GM21390 (cell line): ENCODE measurements around the gene MBNL1.

Source experiments
- ATAC-seq: cut with Tn5 transposase; IDR thresholded peaks from one replicate; pipeline ENCODE4 v1.9.1; 2021; ENCODE audit not compliant: unreplicated experiment

Gene MBNL1

DNA sequence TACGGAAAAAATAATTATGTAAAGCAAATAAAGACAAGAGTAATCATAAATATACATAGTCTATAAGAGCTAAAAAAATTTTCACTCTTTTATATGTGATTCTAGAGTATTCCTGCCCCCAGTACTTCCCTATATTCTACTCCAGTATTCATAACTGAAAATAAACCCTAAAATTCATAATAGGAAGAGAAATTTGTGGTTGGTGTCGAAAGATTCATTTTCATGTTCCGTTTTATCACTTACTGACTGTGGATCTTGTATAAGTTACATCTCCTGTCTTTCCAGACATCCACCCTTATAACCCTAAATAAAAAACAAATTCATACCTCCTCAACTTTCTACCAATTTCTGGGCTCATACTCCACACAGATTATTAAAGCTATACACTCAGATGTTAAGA is 16.0 kb upstream of the MBNL1 start:
- no peak for ATAC-seq

DNA sequence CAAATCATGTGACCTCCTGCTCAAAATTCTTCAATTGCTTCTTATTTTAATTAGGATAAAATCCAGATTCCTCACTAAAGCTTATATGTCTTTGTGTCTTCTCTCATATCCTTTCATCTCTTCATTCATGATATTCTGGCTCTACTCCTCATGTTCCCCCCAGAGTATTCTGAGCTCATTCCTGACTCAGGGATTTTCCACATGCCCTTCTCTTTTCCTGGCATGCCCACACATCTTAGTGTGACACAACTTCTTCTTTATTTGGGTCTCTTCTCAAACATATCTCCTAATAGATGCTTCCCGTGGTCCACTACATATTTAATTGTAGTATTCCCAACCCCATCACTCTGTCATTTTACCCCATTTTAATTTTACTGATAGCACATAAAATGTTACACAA is 15.2 kb upstream of the MBNL1 start:
- no peak for ATAC-seq

DNA sequence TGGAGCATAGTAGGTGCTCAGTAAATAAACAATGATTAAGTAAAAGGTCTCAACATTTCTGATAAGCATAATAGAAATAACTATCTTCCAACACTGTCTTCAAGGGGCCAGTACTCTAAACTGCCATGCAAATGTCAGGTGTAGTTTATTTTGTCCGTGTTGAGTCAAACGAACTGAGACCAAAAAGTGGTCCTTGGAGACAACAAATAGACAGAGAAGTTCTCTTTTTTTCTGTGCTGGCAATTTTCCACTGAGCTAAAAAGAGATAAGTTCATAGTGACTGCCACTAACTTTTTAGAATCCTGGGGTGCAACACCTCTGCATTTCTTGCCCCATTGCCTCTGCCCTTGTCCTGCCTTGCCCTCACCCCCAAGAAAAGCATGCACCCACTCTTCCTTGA is 14.7 kb upstream of the MBNL1 start:
- ATAC-seq, result peak; percentile 32

DNA sequence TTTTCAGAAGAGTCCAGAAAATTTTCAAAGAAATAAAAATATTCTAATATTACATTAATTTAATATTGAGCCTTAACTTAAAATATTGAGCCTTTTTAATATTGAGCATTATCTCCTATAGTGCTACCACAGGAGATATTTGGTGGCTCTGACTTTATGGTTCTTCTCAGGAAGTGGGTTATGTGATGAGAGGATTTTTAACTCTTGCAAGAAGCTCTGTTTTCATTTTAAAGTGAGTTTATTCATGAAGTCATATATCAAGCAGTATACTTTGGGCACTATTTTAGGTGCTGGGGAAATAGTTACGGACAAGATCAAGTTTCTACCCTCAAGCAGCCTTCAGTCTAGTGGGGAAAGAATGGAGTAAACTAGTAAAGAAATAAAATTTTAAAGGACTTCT is 13.4 kb upstream of the MBNL1 start:
- ATAC-seq, result no peak

DNA sequence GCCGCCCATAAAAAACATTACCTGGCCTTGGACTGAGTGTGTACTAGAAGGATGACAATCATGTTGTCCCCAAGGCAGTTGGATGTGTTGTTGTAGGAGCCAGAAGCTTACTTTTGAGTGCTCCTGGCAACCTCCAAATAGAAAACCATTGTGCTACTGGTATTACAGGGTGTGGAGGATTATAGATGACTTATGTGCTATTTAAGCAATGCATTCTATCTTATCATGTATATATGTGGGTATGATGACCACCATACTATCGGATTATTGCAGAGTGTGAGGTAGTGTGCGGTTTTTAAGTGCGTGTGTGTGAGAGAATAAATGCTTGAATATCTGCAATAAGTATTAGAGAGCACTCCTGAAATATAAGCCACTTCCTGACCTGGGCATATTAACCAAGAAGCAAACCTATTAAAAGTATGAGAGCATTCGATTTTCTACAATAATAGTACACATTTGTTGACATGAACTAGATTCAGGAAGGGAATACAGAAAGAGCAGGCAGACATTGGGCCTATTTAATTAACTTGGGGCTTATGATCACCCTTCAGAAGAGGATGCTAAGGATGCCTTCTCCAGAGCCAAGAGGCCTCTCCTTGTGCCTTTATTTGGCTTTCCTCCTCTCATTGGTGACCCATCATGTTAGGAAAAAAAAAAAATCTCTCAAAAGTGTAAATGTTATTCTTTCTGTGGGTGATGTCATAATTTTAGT is 11.7 kb upstream of the MBNL1 start:
- no peak for ATAC-seq

DNA sequence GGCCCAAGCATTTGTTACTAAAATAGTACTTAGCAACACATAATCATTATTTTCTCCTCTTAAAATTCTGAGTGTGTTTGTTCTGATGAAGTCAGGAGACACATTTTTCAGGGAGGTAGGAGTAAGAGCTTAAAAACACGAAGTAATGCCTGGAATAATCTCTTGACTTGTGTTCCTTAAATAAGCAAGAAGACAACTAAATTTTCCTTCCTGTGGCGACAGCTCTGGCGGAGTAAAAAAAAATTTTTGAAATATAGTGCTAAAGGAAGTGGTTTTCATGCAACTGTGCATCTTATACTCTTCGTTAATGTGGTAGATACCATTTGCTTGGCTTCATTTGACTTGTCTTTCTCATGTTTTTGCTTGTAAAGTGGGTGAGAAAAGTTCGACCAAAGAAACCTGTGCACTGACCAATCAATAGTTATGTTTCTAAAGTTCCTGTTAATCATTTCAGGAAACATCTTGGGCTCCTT is 11.1 kb upstream of the MBNL1 start:
- peak; percentile 69 for ATAC-seq

DNA sequence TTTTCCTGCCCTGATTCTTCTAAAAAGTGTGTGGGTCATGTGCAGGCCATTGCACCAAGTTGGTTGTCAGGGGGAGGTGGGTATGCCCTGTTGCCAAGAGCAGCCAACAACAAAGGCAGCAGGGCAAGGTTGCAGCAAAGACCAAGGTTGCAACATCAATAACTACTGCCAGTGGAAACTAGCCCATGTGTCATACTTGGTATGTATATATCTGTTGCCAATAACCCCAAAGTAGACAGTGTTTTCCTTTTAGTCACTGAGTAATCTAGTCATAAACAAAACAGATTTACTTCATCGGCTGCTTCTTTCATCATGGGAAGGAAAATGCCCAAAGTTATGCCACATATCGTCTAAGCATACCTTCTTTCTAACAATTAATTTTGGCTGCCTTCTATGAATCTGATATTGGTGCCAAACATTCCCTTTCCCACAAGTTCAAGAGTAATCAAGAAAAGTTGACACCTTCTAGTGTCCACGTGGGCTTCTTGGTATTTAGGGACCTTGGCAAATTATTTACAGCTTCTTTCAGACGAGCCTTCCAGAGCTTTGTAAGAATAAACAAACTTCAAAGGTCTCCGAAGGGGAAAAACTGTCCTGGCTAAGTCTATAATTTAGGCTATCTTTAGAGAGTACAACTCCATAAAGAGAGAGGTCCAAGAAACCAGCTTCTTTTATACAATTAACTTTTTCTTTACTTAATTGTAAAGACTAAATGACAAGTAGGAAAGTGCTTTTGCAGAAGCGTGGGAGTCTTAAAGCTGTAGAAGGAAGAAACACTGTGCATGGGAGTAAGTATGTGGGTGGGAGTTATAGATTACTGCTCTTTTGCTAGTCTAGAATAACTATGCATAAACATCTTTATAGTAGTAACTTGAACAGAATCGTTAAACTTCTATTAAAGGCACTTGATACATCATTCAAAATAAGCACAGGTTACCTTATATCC is 10.0 kb upstream of the MBNL1 start:
- ATAC-seq, result no peak

DNA sequence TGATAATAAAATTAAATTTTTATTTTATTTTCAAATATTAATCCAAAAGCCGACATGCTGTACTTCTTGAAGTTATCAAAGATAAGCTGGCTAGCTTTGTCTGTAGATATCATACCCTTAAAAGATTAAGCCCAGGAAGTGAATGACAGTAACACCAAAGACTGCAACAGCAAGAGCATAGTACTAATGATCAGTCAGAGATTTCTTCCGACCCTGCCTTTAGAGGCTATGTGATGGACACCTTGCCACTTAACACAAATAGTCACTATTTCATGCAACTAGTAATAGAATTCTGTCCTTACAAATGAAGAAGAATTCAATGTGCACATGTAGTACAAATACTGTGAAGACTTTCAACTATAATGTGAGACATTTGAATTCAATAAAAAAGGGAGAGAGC is 9.3 kb upstream of the MBNL1 start:
- ATAC-seq, result no peak

DNA sequence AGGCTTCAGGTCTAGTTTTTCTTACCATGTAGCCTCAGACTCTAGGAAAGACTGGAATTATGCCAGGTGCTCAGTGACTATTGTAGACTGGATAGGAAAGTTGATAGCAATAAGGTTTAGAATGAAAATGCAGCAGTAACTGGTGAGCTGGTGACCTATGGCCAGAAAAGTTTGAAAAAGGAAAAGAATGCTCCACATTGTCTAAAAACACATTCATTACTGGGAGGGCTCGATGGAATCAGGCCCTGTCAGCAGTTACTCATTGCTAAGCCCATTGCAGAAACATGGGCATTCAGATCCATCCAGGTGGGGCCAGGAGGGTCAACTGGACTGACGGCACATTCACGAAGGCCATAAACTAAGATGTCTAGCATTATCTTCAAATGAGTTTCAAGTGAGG is 8.7 kb upstream of the MBNL1 start:
- ATAC-seq, result no peak

DNA sequence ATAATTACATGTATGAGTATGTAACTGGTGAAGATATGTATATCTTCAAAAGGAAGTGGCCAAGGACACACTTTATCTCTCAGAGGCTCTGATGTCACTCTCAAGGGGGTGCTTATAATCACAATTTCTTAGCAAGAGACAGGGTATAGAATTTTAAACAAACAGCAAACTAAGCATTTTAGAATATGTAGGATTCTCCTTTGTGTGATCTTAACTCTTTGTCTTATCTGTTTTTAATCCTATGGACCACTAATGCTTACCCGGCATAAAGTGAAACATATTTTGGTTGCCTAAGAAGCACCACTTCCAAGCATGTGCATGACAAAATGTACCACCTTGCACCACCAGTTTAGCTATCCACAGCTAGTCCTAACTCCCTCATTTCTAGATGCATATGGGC is 8.2 kb upstream of the MBNL1 start:
- ATAC-seq, result no peak

DNA sequence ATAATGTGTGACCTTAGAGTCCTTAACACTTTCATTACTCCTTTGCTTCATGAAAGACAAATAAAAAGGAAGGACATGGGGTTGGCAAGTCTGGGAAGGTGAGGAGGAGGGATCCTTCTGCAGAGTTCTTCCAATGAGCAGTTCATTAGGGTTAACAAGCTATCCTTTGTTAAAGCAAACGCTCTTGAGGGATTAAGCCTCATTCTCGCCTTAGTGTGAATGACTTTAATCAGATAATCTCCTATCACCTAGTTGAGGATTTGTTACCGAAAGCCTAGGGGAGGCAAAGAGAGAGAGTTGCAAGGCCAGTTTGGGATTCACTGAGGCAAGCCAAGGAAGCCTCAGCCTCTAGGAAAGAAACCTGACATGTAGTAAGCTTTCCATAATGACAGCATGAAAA is 7.4 kb upstream of the MBNL1 start:
- no peak for ATAC-seq

DNA sequence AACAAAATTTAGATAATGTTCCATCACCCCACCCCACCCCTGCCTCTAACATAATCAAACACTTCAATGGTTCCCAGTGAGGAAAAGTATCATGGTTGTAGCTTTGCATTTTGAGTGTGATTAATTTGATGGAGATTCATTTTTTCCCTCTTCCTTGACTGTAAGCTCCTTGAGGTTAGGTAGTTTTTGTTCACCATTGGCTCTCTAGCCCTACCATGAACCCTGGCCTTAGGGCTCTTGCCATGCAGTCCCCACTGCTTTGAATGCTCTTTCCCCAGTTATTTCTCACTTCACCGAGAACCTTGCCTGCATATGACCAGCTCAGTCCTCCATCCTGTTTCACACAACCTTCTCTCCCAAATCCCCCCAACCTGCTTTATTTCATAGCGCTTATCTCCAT is 5.0 kb upstream of the MBNL1 start:
- no peak for ATAC-seq

DNA sequence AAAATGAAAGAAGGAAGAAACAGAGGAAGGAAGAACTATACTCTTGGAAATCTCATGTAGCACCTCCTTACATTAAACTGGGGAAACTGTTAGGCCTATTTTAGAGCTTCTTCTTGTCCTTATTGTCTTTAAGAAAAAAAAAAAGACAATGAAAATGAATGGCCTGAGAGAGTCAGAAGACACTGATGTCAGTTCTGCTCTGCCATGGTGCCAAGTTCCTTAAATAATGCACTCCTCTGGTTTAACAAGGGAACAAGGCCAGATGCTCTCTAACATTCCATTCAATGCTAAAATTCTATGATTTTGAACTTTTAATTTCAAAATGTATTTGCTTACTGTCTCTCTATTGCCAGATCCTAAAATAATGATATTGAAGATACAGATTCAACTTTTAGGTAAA is 4.4 kb upstream of the MBNL1 start:
- ATAC-seq, result no peak

DNA sequence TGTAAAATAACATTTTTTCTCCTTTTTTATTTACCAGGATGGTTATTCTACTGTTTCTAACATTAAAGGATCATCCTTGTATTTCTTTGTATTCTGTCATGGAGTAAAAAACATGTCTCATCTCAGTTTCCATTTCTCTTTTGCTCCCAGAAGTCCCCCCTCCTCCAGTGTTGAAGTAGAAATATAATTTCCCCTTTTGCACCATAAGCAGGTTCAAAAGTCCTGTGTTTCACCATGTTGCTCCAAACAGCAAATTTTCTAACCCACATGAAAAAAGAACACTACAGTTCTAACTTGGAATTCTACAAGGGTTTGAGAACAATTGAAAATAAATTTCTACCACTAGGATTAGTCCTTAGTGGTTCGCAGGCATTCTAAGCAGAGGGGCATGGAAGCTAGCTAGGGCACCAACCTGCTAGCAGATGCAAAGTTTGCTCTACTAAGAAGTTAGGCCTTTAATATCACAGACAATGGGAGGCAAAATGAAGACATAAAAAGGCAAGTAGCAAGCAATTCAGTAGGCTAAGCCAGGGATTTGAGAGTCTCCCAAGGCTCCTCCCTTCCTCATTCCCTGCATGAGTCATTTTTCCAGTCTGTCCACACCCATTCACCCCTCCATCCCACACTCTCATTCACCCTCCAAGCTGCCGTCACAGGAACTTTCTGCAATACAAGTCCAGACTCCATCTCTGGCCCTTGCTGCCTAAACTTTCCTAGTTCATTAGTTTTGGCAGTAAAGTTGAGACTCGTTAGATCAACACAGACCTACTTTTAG is 2.3 kb upstream of the MBNL1 start:
- ATAC-seq, result no peak

DNA sequence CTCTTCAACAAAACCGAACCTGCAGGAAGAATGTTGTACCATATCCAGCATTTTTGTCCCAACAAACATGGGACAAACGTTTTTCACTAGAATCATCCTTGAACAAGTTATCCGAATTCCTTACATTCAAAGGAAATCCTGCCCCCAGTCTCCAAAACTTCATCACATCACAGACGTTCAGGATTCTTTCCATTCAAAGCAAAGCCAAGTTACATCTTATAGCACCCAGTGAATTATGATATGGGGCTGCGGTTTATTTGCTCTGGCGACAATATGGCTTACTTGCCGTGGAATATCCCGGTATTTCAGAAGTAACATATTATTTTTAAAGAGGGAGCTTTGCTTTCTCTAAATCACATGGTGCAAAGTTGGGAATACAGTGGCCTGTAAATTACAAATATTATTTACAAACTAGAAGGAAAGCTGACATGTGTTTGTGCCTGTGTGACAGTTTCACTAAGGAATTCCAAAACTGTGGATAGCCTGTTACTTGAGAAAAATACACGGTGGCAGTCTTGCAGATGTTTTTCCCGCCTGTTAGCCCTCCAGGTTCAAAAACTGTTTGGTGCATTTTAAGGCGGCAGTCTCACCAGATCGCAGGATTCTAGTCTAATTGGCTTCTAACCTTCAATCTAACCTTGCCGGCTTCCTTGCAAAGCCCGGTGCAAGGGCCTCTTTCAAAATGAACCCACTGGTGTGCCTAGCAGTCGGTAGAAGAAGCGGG is 736 bp upstream of the MBNL1 start:
- no peak for ATAC-seq

DNA sequence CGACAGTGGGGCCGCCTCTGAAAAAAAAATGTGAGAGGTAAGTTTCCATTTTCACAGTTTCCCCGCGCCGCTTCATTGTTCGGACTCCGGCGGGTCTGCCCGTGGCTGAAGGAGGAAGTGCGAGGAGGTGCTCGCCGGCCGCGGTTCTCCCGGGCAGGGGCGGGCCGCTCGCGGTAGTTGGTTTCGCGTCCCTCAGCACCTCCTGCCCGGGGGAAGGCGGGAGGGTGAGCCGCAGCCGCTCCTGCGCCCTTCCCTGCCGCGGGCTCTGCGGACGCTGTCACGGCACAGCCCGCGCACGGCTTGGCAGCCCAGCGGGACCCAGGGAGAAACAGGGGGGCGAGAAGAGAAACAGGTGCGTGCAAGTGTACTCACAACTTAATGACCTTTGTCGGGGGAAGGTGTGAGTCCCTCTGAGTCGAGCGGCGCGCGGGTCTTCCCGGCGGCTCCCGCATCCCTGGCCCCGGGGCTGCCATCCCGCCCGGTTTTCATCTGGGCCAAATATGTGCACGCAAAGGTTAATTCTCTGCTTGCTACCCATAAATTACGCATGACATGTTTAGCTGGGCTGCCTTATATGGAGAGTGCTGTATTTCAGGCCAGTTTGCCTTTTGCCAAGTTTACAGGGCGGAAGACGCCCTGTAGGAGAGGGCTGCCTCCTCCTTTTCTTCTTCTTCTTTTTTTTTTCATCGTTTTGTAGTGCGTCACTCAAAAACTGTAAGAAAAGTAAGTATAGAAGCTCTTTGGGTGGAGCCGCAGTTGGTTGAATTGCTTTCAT is 514 bp downstream of the MBNL1 start:
- ATAC-seq, result peak; percentile 65

DNA sequence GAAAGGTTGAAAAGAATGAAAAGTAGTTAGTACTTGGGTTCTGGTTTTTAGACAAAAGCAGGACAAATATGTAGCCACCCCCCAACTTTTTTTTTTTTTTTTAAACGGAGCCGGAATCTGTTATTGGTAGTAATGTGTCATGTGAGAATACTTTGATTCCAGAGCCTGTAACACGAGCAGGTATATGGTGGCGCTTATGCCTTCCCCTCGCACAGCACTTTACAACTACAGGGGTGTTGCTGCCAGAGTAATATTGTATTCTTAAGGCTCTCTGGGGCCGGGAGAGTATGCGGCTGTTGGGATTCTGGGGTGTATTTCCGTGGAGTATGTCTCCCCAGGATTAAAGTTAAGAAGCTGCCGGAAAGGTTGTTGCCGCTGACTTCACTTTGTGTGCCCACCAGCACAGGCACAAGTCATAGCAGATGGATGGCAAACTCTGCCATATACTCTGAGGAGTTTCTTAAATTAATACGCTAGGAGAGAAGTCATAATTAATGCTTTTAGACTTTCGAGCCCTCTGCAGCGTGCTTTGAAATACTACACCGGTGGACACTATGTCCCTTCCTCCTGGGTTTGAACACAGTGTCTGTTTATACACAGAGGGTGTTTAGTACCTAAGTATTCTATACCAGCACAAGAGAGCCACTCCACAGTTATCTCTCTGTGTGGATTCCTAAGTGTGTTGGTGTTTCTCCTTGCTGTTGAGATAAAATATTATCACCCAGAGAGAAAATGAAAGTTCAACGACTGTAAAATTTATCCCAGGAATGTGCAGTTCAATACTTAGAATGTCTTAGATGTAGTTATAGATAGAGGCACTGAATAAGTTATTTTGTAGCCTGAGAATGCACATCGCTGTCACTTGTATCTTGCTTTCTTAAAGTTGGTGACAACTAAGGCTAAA is 1.4 kb downstream of the MBNL1 start:
- no peak for ATAC-seq

DNA sequence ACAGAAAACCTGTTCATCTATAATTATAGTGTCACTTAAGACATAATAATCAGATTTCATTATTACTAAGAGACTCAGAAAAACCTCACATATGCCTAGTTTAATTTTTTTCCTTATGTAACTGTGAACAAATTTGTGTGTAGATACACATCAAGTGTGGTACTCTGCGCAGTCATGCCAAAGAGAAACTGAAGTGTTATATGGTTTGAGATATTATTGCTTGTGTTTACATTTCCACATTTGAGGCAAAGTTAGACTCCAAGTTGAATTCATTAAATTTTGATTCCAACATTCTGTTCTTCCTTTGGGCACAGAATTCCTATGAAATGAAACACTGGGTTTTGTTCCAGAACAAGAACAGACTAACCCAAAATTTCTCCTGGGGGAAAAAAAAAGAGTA is 2.2 kb downstream of the MBNL1 start:
- no peak for ATAC-seq
